ENCODE data around the gene RHOBTB3.
A peak's percentile ranks its signal among the peaks of the same experiment; 100 is the strongest.

The RHOBTB3 gene

DNA sequence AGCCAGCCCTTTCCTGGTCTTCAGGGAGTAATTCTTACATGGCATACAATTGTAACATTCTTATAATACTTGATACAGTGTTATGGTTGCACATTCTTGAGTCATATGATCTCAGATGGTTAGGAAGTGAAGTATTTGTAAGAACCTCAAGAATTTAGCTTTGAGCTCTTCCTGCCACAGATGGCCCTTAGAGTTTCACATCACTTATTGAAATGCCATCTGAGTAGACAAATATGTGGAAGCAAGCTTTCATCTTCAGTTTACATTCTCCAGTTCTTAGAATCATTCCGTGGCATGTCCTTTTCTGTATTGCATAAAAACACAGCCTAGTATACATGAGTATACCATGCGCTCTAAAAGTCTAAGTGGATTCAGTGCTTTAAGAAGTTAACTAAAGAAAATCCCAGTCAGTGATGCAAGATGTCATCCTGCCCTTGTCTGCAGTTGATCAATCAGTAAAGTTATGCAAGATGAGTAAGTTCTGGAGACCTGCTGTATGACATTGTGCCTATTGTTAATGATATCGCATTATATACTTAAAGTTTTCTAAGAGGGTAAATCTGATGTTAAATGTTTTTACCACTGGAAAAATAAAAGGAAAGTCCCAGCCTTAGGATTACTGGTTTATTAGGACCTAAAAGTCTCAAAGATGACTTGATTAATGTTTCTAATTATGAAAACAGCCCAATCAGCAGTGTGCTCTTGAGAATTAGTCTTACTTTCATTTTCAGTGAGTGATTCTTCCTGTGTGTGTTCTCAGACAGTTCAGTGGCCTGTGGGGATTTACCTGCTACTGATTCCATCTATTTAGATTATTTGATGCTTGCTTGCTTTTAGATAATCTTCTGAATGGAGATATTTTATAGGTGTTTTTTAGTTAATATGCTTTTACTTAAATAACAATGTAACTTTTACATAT lies 29.4 kb downstream of the RHOBTB3 start:
- H3K27me3 ChIP-seq (ENCODE audit: insufficient read depth, poor library complexity, severe bottlenecking): no peaks in the 10 kb centered on the region
- H3K27ac ChIP-seq (replicated peaks): no peak overlapping the region
- peak overlapping the region; percentile 6 for H3K4me3 ChIP-seq (replicated peaks; ENCODE audit: insufficient read depth, low read length)
- DNase-seq (ENCODE audit: low read depth in 1 of 2, low spot score in 1 of 2): peak in 1 of 2 experiments; percentile 43
- no peak for TF ChIP-seq GABPA (IDR thresholded peaks at IDR 0.05; ENCODE audit: low read depth)
- TF ChIP-seq POLR2AphosphoS5 (IDR thresholded peaks at IDR 0.05; ENCODE audit: low read depth): no peak
- TF ChIP-seq, protein P1, sequence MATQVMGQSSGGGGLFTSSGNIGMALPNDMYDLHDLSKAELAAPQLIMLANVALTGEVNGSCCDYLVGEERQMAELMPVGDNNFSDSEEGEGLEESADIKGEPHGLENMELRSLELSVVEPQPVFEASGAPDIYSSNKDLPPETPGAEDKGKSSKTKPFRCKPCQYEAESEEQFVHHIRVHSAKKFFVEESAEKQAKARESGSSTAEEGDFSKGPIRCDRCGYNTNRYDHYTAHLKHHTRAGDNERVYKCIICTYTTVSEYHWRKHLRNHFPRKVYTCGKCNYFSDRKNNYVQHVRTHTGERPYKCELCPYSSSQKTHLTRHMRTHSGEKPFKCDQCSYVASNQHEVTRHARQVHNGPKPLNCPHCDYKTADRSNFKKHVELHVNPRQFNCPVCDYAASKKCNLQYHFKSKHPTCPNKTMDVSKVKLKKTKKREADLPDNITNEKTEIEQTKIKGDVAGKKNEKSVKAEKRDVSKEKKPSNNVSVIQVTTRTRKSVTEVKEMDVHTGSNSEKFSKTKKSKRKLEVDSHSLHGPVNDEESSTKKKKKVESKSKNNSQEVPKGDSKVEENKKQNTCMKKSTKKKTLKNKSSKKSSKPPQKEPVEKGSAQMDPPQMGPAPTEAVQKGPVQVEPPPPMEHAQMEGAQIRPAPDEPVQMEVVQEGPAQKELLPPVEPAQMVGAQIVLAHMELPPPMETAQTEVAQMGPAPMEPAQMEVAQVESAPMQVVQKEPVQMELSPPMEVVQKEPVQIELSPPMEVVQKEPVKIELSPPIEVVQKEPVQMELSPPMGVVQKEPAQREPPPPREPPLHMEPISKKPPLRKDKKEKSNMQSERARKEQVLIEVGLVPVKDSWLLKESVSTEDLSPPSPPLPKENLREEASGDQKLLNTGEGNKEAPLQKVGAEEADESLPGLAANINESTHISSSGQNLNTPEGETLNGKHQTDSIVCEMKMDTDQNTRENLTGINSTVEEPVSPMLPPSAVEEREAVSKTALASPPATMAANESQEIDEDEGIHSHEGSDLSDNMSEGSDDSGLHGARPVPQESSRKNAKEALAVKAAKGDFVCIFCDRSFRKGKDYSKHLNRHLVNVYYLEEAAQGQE (IDR thresholded peaks at IDR 0.05; ENCODE audit: insufficient replicate concordance, low read depth): no peak
- TF ChIP-seq CTCF (IDR thresholded peaks at IDR 0.05; ENCODE audit: insufficient read depth, low read length): no peak
- TF ChIP-seq SPI1 (IDR thresholded peaks at IDR 0.05; ENCODE audit: borderline replicate concordance, low read depth): no peak

GRCh38 chr5:95761771-95762651 lies 30.9 kb downstream of the RHOBTB3 start:
- H3K27me3 ChIP-seq (ENCODE audit: insufficient read depth, poor library complexity, severe bottlenecking): no peaks in the 10 kb centered on the region
- DNase-seq (ENCODE audit: low read depth in 1 of 2, low spot score in 1 of 2): no peak
- H3K4me3 ChIP-seq (replicated peaks; ENCODE audit: insufficient read depth, low read length): no peak overlapping the region
- TF ChIP-seq POLR2AphosphoS5 (IDR thresholded peaks at IDR 0.05; ENCODE audit: low read depth) (no peak), SPI1 (IDR thresholded peaks at IDR 0.05; ENCODE audit: borderline replicate concordance, low read depth) (no peak), GABPA (IDR thresholded peaks at IDR 0.05; ENCODE audit: low read depth) (no peak), CTCF (IDR thresholded peaks at IDR 0.05; ENCODE audit: insufficient read depth, low read length) (no peak)
- TF ChIP-seq, protein P1 (IDR thresholded peaks at IDR 0.05; ENCODE audit: insufficient replicate concordance, low read depth): no peak
- H3K27ac ChIP-seq (replicated peaks): no peak overlapping the region

- H3K27me3 ChIP-seq (ENCODE audit: insufficient read depth, poor library complexity, severe bottlenecking): no peaks in the 10 kb centered on the region
- H3K4me3 ChIP-seq (replicated peaks; ENCODE audit: insufficient read depth, low read length): no peak overlapping the region
- no peak for TF ChIP-seq GABPA (IDR thresholded peaks at IDR 0.05; ENCODE audit: low read depth)
- TF ChIP-seq CTCF (IDR thresholded peaks at IDR 0.05; ENCODE audit: insufficient read depth, low read length): no peak
- no peak for DNase-seq (ENCODE audit: low read depth in 1 of 2, low spot score in 1 of 2)
- H3K27ac ChIP-seq (replicated peaks): no peak overlapping the region
These were observed 31.5 kb downstream of the RHOBTB3 start for GRCh38 chr5:95762652-95763041.
